ENCODE results near the gene FRMD5.

DNA sequence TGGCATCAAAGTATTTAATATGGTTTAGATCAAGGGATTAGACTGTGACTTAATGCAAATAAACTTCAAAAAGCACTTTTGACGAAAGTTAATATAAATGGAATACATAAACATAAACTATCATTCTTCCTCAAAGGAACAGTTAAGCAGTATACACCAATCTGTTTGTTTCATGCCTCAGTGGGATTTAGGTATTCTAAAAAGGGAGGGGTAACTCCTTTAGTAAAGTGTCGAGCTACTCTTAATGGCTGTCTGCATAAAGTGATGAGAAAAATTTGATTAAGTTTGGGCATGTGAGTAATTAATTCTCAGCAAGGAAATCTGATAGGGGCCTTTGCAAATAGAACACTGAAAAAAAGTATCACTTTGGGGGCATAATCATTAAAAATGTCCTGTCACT lies 176.9 kb downstream of the FRMD5 start:
- TF ChIP-seq CREB1 (CRISPR knock-in tag; IDR thresholded peaks at IDR 0.05; ENCODE audit: low read depth) (no peak), REST (IDR thresholded peaks at IDR 0.05; ENCODE audit: unreplicated experiment) (no peak), POLR2AphosphoS5 (IDR thresholded peaks at IDR 0.05; ENCODE audit: low read depth) (no peak), JUNB (IDR thresholded peaks at IDR 0.05; ENCODE audit: unreplicated experiment) (no peak), EZH2 (IDR thresholded peaks at IDR 0.05; ENCODE audit: low read depth, unreplicated experiment) (no peak), EZH2phosphoT487 (IDR thresholded peaks at IDR 0.05; ENCODE audit: unreplicated experiment) (no peak), NANOG (IDR thresholded peaks at IDR 0.05; ENCODE audit: borderline replicate concordance) (no peak)
- TF ChIP-seq, protein P1, sequence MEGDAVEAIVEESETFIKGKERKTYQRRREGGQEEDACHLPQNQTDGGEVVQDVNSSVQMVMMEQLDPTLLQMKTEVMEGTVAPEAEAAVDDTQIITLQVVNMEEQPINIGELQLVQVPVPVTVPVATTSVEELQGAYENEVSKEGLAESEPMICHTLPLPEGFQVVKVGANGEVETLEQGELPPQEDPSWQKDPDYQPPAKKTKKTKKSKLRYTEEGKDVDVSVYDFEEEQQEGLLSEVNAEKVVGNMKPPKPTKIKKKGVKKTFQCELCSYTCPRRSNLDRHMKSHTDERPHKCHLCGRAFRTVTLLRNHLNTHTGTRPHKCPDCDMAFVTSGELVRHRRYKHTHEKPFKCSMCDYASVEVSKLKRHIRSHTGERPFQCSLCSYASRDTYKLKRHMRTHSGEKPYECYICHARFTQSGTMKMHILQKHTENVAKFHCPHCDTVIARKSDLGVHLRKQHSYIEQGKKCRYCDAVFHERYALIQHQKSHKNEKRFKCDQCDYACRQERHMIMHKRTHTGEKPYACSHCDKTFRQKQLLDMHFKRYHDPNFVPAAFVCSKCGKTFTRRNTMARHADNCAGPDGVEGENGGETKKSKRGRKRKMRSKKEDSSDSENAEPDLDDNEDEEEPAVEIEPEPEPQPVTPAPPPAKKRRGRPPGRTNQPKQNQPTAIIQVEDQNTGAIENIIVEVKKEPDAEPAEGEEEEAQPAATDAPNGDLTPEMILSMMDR (conservative IDR thresholded peaks at IDR 0.05; ENCODE audit: low read depth in 2 of 2), result no peak
- TF ChIP-seq, protein P2, sequence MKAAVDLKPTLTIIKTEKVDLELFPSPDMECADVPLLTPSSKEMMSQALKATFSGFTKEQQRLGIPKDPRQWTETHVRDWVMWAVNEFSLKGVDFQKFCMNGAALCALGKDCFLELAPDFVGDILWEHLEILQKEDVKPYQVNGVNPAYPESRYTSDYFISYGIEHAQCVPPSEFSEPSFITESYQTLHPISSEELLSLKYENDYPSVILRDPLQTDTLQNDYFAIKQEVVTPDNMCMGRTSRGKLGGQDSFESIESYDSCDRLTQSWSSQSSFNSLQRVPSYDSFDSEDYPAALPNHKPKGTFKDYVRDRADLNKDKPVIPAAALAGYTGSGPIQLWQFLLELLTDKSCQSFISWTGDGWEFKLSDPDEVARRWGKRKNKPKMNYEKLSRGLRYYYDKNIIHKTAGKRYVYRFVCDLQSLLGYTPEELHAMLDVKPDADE (IDR thresholded peaks at IDR 0.05), result no peak

All from GM23338 (cell line).